B cell (primary cell): Measurements from ENCODE around the gene TMEM52. TPM values are rescaled to one million over a fixed set of nuclear protein-coding genes. Genes with fewer than 3 reads are reported as not detected.

Experiments
- ATAC-seq: fragments of 200-7000 bp; cut with Tn5 transposase; one replicate; pipeline ENCODE4 v1.10.0; 2021; ENCODE audit warnings: low read depth, mild to moderate bottlenecking, moderate number of reproducible peaks, moderate library complexity
- CTCF ChIA-PET: fragments of 350-600 bp; sonication (Branson Sonifier 250); formaldehyde crosslinking; loops from one replicate; lab custom pipeline; 2021; ENCODE audit warnings: antibody characterized with exemption, inconsistent platforms; lab: Charles Lee
- POLR2A ChIA-PET: fragments of 350-600 bp; sonication (Branson Sonifier 250); formaldehyde crosslinking; loops from one replicate; lab custom pipeline; 2021; ENCODE audit warnings: antibody characterized with exemption; lab: Charles Lee
- DNase-seq: peaks from one replicate; pipeline ENCODE4 v3.0.0; 2013
- H2AFZ ChIP-seq: 2 replicates; pipeline ENCODE4 v1.6.1; 2012; ENCODE audit warnings: mild to moderate bottlenecking, low read depth, low read length; ENCODE audit not compliant: insufficient read depth, poor library complexity, severe bottlenecking
- H3K27ac ChIP-seq, 2 donors: 1 replicate in 1 of 2; 2 replicates in 1 of 2; pipeline ENCODE4 v1.5.1; 2012 to 2013; ENCODE audit warnings: low read length in 2 of 2, mild to moderate bottlenecking in 2 of 2, moderate library complexity in 1 of 2
- H3K27me3 ChIP-seq, 4 experiments: fragments of 200-600 bp in 1 of 4; sonication (generic) in 1 of 4; replicated peaks in 1 of 4; 1 replicate in 2 of 4; 2 replicates in 2 of 4; pipeline versions ENCODE4 v1.6.1 to v1.7.0; 2013 to 2016; ENCODE audit warnings: low read length in 3 of 4, mild to moderate bottlenecking in 2 of 4, mixed read lengths in 1 of 4, moderate library complexity in 1 of 4; ENCODE audit not compliant: insufficient read depth in 4 of 4, control insufficient read depth in 3 of 4; ENCODE audit errors: control extremely low read depth in 1 of 4
- H3K36me3 ChIP-seq, 2 experiments: replicated peaks in 1 of 2; 1 replicate in 1 of 2; 2 replicates in 1 of 2; pipeline versions ENCODE4 v1.6.1 to v1.7.1; 2013; ENCODE audit warnings: low read length in 1 of 2; ENCODE audit not compliant: insufficient read depth in 2 of 2, control insufficient read depth in 1 of 2; ENCODE audit errors: control extremely low read depth in 1 of 2, extremely low read depth in 1 of 2
- H3K4me1 ChIP-seq, 2 donors: fragments of 200-600 bp in 1 of 2; sonication (generic) in 1 of 2; 1 replicate in 1 of 2; 2 replicates in 1 of 2; pipeline versions ENCODE4 v1.5.1 to v1.6.1; 2013 to 2017; ENCODE audit warnings: low read length in 2 of 2; ENCODE audit not compliant: control insufficient read depth in 2 of 2, insufficient read depth in 2 of 2
- H3K4me2 ChIP-seq: replicated peaks from 2 replicates; pipeline ENCODE3; 2012; ENCODE audit warnings: mild to moderate bottlenecking, low read depth, low read length; ENCODE audit not compliant: poor library complexity, severe bottlenecking
- H3K4me3 ChIP-seq, 5 experiments: fragments of 200-600 bp in 1 of 5; sonication (generic) in 1 of 5; 1 replicate in 3 of 5; 2 replicates in 2 of 5; pipeline versions ENCODE4 v1.5.1 to v1.7.0; 2011 to 2016; ENCODE audit warnings: low read length in 4 of 5, mild to moderate bottlenecking in 4 of 5, low read depth in 2 of 5, control low read depth in 1 of 5, moderate library complexity in 1 of 5; ENCODE audit not compliant: insufficient read depth in 1 of 5; ENCODE audit errors: control extremely low read depth in 1 of 5, extremely low read depth in 1 of 5
- H3K79me2 ChIP-seq: fragments of 200-600 bp; sonication (generic); one replicate; pipeline ENCODE4 v1.6.0; 2016; ENCODE audit warnings: low read length; ENCODE audit not compliant: control insufficient read depth, insufficient read depth
- H3K9ac ChIP-seq: fragments of 200-600 bp; sonication (generic); 2 replicates; pipeline ENCODE4 v1.6.1; 2017; ENCODE audit warnings: mild to moderate bottlenecking, low read length, moderate library complexity
- H3K9me3 ChIP-seq, 3 donors: one replicate each; pipeline versions ENCODE4 v1.6.1 to v1.7.1; 2013; ENCODE audit warnings: low read length in 2 of 3; ENCODE audit not compliant: control insufficient read depth in 2 of 3, insufficient read depth in 1 of 3; ENCODE audit errors: control extremely low read depth in 1 of 3
- H4K20me1 ChIP-seq: 2 replicates; pipeline ENCODE4 v1.6.0; 2012; ENCODE audit warnings: mild to moderate bottlenecking, low read length; ENCODE audit not compliant: insufficient read depth, control insufficient read depth, poor library complexity, severe bottlenecking
- H3K27ac Mint-ChIP-seq: one replicate; pipeline ENCODE4 v1.8.0; 2021; ENCODE audit warnings: mixed read lengths
- H3K27me3 Mint-ChIP-seq: one replicate; pipeline ENCODE4 v1.8.0; 2021; ENCODE audit warnings: mixed read lengths
- H3K4me1 Mint-ChIP-seq: one replicate; pipeline ENCODE4 v1.8.0; 2021; ENCODE audit warnings: mixed read lengths
- H3K4me3 Mint-ChIP-seq: one replicate; pipeline ENCODE4 v1.8.0; 2021; ENCODE audit warnings: mixed read lengths
- H3K9me3 Mint-ChIP-seq: one replicate; pipeline ENCODE4 v1.8.0; 2022; ENCODE audit warnings: mixed read lengths; ENCODE audit not compliant: insufficient read depth
- CTCF ChIP-seq: fragments of 200-600 bp; IDR thresholded peaks from one replicate; pipeline ENCODE4 v1.8.0; 2022; ENCODE audit warnings: antibody characterized with exemption, mild to moderate bottlenecking
- EZH2 ChIP-seq: IDR thresholded peaks from 2 replicates; pipeline ENCODE4 v1.6.1; 2012; ENCODE audit warnings: borderline replicate concordance, low read depth, mild to moderate bottlenecking, moderate library complexity, low read length; ENCODE audit not compliant: insufficient read depth, poor library complexity, severe bottlenecking
- WGBS: methylation state at CpG from one replicate; pipeline ENCODE4 v1.1.5; 2013; ENCODE audit warnings: missing lambda C conversion rate; ENCODE audit not compliant: insufficient coverage; 5-methylcytosine and 5-hydroxymethylcytosine counted together
- intact Hi-C: fragments of 100-400 bp; cut with micrococcal nuclease; formaldehyde crosslinking; loops from one replicate; pipeline ENCODE4 v1.10.0; 2022
- polyA plus RNA-seq: library from polyadenylated mRNA; depleted of rRNA; stranded (reverse); fragments of >200 nt; gene quantifications from 2 replicates; pipeline ENCODE4 v1.2.3, GENCODE V29; 2012
- total RNA-seq, 2 donors: library from RNA; stranded (reverse); fragments of 120-200 nt in 1 of 2; gene quantifications; 1 replicate in 1 of 2; 2 replicates in 1 of 2; pipeline versions ENCODE4 v1.2.3 to v1.2.4, GENCODE V29; 2013 to 2022

Gene TMEM52
- total and polyA plus RNA-seq, 2 donors (not counting 1 experiment from before 2014, with no cell fraction given) = 0.69 to 1.00 TPM

- Histone ChIP-seq H2AFZ (no peak overlapping the region), H4K20me1 (no peaks in the 10 kb centered on the region), H3K9me3 (peaks cover 0 to 10% (median 0%) of the 10 kb centered on the region in 3 donors), H3K27me3 (peaks cover 0 to 7% (median 0%) of the 10 kb centered on the region in 4 experiments), H3K79me2 (no peaks in the 10 kb centered on the region), H3K4me2 (no peak overlapping the region), H3K4me3 (no peak overlapping the region), H3K9ac (no peak overlapping the region), H3K4me1 (peaks cover 12 to 22% of the 10 kb centered on the region in 2 donors), H3K36me3 (no peaks in the 10 kb centered on the region), H3K27ac (no peak overlapping the region)
- TF ChIP-seq CTCF (no peak), EZH2 (no peak)
- CTCF ChIA-PET = no interaction called here
- ATAC-seq = no peak
- Mint-ChIP-seq H3K27me3 (peaks cover 4% of the 10 kb centered on the region), H3K9me3 (no peaks in the 10 kb centered on the region), H3K4me1 (peaks cover 4% of the 10 kb centered on the region), H3K27ac (no peak overlapping the region), H3K4me3 (no peak overlapping the region)
- 97% methylated on average over 23 of the region's 23 CpGs for WGBS
- intact Hi-C loops = loop anchor here (5.0 kb wide), 2 partner anchors 216 to 611 kb away; partner anchors contain the start of gene PANK4
- POLR2A ChIA-PET = no interaction called here
- no peak for DNase-seq
Observed at GRCh38 chr1:1915911-1916840, 2.9 kb downstream of the TMEM52 start.
